ENCODE results near the gene CCDC138. TPM values are rescaled to one million over a fixed set of nuclear protein-coding genes. Genes with fewer than 3 reads are reported as not detected.
A peak's percentile ranks its signal among the peaks of the same experiment; 100 is the strongest.
"Not testable (repeated sequence)": the region's sequence is repeated elsewhere in the genome, so short reads cannot be mapped to it uniquely, and the experiment has no call there.

CCDC138 gene, protein sequence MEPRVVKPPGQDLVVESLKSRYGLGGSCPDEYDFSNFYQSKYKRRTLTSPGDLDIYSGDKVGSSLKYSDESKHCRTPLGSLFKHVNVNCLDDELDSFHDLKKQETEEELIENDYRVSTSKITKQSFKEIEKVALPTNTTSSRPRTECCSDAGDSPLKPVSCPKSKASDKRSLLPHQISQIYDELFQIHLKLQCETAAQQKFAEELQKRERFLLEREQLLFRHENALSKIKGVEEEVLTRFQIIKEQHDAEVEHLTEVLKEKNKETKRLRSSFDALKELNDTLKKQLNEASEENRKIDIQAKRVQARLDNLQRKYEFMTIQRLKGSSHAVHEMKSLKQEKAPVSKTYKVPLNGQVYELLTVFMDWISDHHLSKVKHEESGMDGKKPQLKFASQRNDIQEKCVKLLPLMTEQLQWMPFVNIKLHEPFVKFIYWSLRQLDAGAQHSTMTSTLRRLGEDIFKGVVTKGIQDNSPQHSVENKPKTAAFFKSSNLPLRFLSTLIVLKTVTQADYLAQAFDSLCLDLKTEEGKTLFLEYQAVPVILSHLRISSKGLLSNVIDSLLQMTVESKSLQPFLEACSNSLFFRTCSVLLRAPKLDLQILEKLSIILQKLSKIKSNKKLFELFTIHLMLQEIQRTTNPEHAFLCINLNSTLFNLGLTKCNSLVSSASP
- total RNA-seq: 10 to 100 TPM in 1 of 2 experiments, 1 to 10 TPM in 1; 8.5 to 10.4 TPM
- polyA plus RNA-seq: 1 to 10 TPM; 5.9 to 7.5 (median 6.5) TPM
- 7.4 to 22.0 (median 13.9) reads per million in 6 experiments for total RNA-seq

DNA sequence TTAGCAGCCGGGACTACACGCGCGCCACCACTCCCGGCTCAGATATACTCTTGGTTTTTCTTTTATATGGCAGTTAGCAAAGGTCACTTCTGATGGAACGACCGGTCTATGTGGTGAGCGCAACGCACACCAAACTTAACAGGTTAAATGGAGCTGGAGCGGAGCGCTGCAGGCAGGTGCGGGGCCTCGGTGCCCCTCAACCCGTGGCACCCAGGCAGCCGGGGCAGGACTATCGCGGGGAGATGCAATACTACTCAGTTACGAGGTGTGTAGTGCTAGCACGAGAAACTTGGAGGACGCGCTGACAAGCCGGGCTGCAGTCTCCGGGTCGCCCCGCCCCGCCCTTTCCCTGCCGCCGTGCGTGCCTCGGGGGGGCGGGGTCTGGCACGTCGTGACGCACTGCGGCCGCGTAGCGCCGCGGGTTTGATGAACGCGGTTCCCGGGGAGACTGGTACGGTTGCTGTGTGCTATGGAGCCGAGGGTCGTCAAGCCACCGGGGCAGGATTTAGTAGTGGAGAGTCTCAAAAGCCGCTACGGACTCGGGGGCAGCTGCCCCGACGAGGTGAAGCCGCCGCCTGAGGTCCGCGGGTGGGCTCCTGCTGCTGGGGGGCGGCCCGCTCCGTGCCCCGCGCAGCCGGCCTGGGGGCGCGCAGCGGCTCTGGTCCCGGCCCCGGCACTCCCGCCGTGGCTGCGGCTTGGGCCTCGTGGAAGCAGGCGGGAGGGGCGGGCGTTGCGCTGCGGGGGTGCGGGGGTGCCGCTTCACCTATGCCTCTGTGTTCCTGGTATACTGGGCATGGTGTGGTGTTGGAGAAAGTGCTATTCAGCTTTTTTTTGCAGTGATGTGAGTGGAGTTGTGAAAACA is at the start of gene CCDC138:
Gene CCDC138 (plus strand): TSS at position 418 of the 862 bp plus-strand sequence. CDS start 52 bp downstream, at position 470.
- peak within 1 kb of the TSS; percentile 85 to 99 (median 98) for H3K27ac Mint-ChIP-seq
- ATAC-seq (peak; percentile 93 to 96), DNase-seq (peak; percentile 87 to 94 (median 90))
- no peaks in the 10 kb centered on the region for H3K9me3 Mint-ChIP-seq
- H3K27me3 Mint-ChIP-seq: no peaks in the 10 kb centered on the region
- POLR2A ChIA-PET: interaction anchor here (0.6 kb wide), 1 partner anchor 301 kb away, joined by 3 read pairs; no protein-coding TSS in a partner anchor
- H3K36me3 Mint-ChIP-seq: peaks cover 7 to 35% (median 9%) of the 10 kb centered on the region in 3 donors
- peak within 1 kb of the TSS; percentile 89 to 100 (median 99) for H3K4me3 Mint-ChIP-seq
- H3K4me1 Mint-ChIP-seq: peaks cover 6 to 25% (median 11%) of the 10 kb centered on the region in 4 donors

DNA sequence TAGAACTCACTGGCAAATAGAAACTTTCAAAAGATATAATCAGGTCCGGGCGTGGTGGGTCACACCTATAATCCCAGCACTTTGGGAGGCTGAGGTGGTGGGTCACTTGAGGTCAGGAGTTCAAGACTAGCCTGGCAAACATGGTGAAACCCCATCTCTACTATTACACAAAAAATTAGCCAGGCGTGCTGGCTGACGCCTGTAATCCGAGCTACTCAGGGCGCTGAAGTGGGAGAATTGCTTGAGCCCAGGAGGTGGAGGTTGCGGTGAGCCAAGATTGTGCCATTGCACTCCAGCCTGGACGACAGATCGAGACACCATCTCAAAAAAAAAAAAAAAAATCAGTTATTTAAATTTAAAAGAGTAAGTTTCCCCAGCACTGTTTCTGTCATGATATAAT is 28.6 kb upstream of the CCDC138 start:
- POLR2A ChIA-PET, H3K4me1 Mint-ChIP-seq, ATAC-seq, H3K27me3 Mint-ChIP-seq, H3K27ac Mint-ChIP-seq, H3K4me3 Mint-ChIP-seq, DNase-seq, H3K9me3 Mint-ChIP-seq: not testable (repeated sequence)
- peaks cover 0 to 66% (median 11%) of the 10 kb centered on the region in 3 donors for H3K36me3 Mint-ChIP-seq

DNA sequence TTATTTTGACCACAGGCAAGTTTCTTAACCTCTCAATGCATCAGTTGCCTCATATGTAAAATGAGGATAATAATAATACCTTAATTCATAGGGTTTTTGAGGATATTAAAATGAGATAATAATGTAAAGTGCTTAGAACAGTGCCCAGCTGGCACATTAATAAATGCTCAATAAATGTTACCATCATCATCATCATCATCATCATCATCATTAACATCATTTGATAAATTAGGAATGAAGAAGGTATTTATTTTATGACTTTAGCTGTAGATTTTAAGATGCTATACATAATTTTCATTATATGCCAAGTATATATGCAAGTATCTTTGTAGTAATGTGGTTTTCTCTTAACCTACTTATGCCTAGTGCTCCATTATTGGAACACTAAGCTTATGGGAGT is 24.0 kb upstream of the CCDC138 start:
- peaks cover 7 to 68% (median 26%) of the 10 kb centered on the region in 3 donors for H3K36me3 Mint-ChIP-seq

DNA sequence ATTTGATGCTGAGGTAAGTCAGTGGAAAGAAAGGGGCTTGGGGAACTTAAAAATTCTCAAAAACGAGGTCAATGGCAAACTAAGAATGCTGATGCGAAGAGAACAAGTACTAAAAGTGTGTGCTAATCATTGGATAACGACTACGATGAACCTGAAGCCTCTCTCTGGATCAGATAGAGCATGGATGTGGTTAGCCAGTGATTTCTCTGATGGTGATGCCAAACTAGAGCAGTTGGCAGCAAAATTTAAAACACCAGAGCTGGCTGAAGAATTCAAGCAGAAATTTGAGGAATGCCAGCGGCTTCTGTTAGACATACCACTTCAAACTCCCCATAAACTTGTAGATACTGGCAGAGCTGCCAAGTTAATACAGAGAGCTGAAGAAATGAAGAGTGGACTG is 19.9 kb upstream of the CCDC138 start:
- POLR2A ChIA-PET, H3K9me3 Mint-ChIP-seq, ATAC-seq, DNase-seq, H3K27me3 Mint-ChIP-seq, H3K4me3 Mint-ChIP-seq: not testable (repeated sequence)
- peaks cover 2 to 11% (median 4%) of the 10 kb centered on the region in 4 donors for H3K4me1 Mint-ChIP-seq
- H3K27ac Mint-ChIP-seq: peak overlapping the region in 1 of 10 donors; percentile 25
- peaks cover 7 to 66% (median 31%) of the 10 kb centered on the region in 3 donors for H3K36me3 Mint-ChIP-seq

More for the DNA sequence above, 24.0 kb upstream of the CCDC138 start:
- DNase-seq, ATAC-seq, H3K4me3 Mint-ChIP-seq, H3K27ac Mint-ChIP-seq, POLR2A ChIA-PET, H3K9me3 Mint-ChIP-seq, H3K27me3 Mint-ChIP-seq, H3K4me1 Mint-ChIP-seq: not testable (repeated sequence)

DNA sequence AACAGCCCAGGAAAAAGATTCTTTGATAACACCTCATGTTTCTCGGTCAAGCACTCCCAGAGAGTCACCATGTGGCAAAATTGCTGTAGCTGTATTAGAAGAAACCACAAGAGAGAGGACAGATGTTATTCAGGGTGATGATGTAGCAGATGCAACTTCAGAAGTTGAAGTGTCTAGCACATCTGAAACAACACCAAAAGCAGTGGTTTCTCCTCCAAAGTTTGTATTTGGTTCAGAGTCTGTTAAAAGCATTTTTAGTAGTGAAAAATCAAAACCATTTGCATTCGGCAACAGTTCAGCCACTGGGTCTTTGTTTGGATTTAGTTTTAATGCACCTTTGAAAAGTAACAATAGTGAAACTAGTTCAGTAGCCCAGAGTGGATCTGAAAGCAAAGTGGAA is 18.7 kb upstream of the CCDC138 start:
- H3K4me3 Mint-ChIP-seq, DNase-seq, POLR2A ChIA-PET, H3K9me3 Mint-ChIP-seq, H3K27me3 Mint-ChIP-seq, ATAC-seq: not testable (repeated sequence)
- Mint-ChIP-seq H3K36me3 (peaks cover 12 to 74% (median 39%) of the 10 kb centered on the region in 3 donors), H3K4me1 (peaks cover 2 to 11% (median 4%) of the 10 kb centered on the region in 4 donors), H3K27ac (peak overlapping the region in 3 of 10 donors; percentile 16 to 77 (median 26))

DNA sequence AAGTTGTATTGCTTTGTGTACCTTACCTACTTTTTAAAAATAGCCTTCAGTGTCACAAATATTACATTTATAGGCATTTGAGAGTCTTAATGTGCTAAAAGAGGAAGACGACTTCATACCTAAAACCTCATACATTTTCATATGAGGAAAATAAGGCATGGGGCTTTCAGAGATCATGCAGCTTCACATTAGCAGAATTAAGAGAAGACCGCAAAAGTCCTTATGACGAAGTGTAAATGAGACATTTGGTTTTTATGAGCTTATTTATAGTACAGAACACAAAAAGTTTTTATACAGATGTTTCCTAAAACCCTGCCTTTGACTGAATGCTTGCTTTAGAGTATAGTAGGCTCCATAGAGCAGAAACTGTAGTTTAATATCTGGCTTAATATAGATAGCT is 10.1 kb upstream of the CCDC138 start:
- DNase-seq (no peak), ATAC-seq (no peak)
- H3K4me3 Mint-ChIP-seq: no peak overlapping the region
- H3K9me3 Mint-ChIP-seq: no peaks in the 10 kb centered on the region
- no peaks in the 10 kb centered on the region for H3K27me3 Mint-ChIP-seq
- peaks cover 0 to 5% (median 0%) of the 10 kb centered on the region in 4 donors for H3K4me1 Mint-ChIP-seq
- peak overlapping the region in 5 of 10 donors; percentile 47 to 85 (median 59) for H3K27ac Mint-ChIP-seq
- H3K36me3 Mint-ChIP-seq: peaks cover 5 to 90% (median 30%) of the 10 kb centered on the region in 3 donors
- POLR2A ChIA-PET: no interaction called here

DNA sequence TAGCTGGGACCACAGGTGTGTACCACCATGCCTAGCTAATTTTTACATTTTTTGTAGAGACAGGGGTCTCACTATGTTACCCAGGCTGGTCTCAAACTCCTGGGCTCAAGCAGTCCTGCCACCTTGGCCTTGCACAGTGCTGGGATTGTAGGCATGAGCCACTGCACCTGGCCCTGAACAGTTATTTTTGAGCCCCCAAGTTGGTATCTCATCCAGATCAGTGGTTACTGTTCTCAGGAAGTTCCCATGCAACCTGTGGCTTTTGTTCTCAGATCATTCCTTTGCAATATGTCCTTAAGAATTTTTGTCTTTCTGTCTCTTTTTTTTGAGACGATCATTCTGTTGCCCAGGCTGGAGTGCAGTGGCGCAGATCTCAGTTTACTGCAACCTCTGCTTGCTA is 7.7 kb upstream of the CCDC138 start:
- peaks cover 0 to 5% (median 0%) of the 10 kb centered on the region in 4 donors for H3K4me1 Mint-ChIP-seq
- DNase-seq (no peak), ATAC-seq (no peak)
- peaks cover 7 to 86% (median 23%) of the 10 kb centered on the region in 3 donors for H3K36me3 Mint-ChIP-seq
- POLR2A ChIA-PET: no interaction called here
- peak overlapping the region in 5 of 10 donors; percentile 8 to 79 (median 62) for H3K27ac Mint-ChIP-seq
- no peaks in the 10 kb centered on the region for H3K9me3 Mint-ChIP-seq
- no peaks in the 10 kb centered on the region for H3K27me3 Mint-ChIP-seq
- H3K4me3 Mint-ChIP-seq: no peak overlapping the region

DNA sequence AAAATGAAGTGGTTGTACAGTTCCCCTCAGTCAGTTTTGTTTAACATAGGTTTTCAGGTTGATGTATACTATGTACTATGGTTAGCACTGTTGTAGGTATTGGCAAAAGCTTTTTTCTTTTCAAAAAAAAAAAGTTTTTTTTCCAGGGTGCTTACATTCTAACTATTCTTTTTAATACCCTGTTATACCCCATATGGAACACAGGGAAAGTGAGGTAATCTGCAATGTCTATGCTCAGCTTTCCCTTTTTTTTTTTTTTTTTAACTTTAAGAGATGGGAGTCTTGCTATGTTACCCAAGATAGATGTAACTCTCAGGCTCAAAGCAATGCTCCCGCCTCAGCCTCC is 590 bp upstream of the CCDC138 start:
- peak overlapping the region; percentile 85 to 99 (median 98) for H3K27ac Mint-ChIP-seq
- H3K9me3 Mint-ChIP-seq: no peaks in the 10 kb centered on the region
- peaks cover 7 to 35% (median 9%) of the 10 kb centered on the region in 3 donors for H3K36me3 Mint-ChIP-seq
- peaks cover 6 to 25% (median 11%) of the 10 kb centered on the region in 4 donors for H3K4me1 Mint-ChIP-seq
- peak overlapping the region; percentile 89 to 100 (median 99) for H3K4me3 Mint-ChIP-seq
- POLR2A ChIA-PET: interaction anchor here (0.6 kb wide), 1 partner anchor 301 kb away, joined by 3 read pairs; no protein-coding TSS in a partner anchor
- no peak for DNase-seq
- H3K27me3 Mint-ChIP-seq: no peaks in the 10 kb centered on the region
- ATAC-seq: no peak

DNA sequence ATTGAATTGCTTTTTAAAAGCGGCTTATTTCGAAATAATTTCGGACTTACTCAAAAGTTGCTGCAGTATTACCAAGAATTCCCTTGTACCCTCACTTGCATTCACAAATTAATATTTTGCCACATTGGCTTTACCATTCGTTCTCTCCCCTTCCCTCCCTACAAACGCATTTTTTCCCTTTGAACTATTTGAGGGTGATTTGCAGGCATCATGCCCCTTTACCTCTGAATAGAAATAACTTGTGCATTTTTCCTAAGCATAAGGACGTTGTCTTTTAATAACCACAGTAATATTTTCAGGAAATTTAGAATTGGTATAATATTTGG is 608 bp downstream of the CCDC138 start:
- Mint-ChIP-seq H3K9me3 (no peaks in the 10 kb centered on the region), H3K27me3 (no peaks in the 10 kb centered on the region), H3K36me3 (peaks cover 4 to 34% (median 8%) of the 10 kb centered on the region in 3 donors), H3K4me1 (peaks cover 6 to 25% (median 11%) of the 10 kb centered on the region in 4 donors), H3K27ac (peak overlapping the region; percentile 74 to 99 (median 82)), H3K4me3 (peak overlapping the region; percentile 77 to 95 (median 88))
- DNase-seq (no peak), ATAC-seq (no peak)
- POLR2A ChIA-PET: no interaction called here

DNA sequence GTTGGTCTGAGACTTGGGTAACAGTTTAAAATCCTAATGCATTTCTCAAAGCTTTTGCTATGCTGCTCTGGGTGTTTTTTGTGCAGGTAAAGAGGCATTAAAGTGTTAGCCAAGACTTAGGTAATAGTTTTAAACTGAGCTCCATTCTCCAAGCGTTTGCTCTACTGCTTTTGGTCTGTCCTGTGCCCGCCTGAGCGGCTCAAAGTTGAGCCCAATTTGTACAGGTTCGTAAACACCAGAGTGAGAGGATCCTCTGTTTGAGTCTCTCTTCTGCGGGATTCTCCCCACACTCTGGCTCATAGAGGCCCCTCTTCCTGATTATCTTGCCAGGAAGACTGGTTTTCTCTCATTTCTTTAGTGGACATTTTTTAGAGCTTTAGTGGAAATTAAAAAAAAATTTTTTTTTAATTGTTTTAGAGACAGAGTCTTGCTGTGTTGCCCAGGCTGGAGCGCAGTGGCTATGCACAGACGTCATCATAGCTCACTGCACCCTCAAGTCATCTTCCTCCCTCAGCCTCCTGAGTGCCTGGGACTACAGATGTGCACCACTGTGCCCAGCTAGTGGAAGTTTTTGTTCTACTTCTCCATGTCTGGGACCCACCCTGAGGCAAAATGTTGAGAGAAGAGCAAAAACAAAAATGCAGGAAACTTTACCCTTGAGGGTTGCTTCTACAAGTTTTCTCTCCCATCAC is 16.6 kb downstream of the CCDC138 start:
- no peak for DNase-seq
- no peak overlapping the region for H3K27ac Mint-ChIP-seq
- peaks cover 6 to 61% (median 37%) of the 10 kb centered on the region in 3 donors for H3K36me3 Mint-ChIP-seq
- POLR2A ChIA-PET: no interaction called here
- no peaks in the 10 kb centered on the region for H3K27me3 Mint-ChIP-seq
- H3K4me3 Mint-ChIP-seq: no peak overlapping the region
- H3K4me1 Mint-ChIP-seq: no peaks in the 10 kb centered on the region
- ATAC-seq: no peak
- peaks cover 0 to 1% (median 0%) of the 10 kb centered on the region in 9 donors for H3K9me3 Mint-ChIP-seq

DNA sequence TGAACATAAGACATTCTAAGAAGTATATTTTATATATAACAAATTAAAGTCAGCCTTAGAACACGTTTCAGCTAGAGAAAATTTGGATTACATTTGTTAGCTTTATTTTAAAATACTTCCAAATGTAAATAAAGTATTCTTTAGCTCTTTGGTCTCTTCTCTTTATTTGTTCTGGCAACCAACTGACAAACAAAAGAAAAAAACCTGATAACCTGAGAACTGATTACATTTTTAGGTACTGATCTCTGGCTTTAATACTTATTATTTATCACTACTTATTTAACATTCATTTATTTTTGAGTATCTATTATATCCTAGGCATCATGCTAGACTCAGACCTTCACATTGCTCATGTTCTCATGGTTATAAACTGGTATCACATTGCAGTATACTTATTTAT is 18.5 kb downstream of the CCDC138 start:
- peaks cover 0 to 3% (median 0%) of the 10 kb centered on the region in 4 donors for H3K4me1 Mint-ChIP-seq
- POLR2A ChIA-PET: no interaction called here
- peak overlapping the region in 1 of 10 donors; percentile 45 for H3K27ac Mint-ChIP-seq
- peaks cover 5 to 19% (median 14%) of the 10 kb centered on the region in 9 donors for H3K9me3 Mint-ChIP-seq
- no peak for DNase-seq
- peaks cover 20 to 62% (median 47%) of the 10 kb centered on the region in 3 donors for H3K36me3 Mint-ChIP-seq
- no peak for ATAC-seq
- no peak overlapping the region for H3K4me3 Mint-ChIP-seq
- H3K27me3 Mint-ChIP-seq: no peaks in the 10 kb centered on the region

DNA sequence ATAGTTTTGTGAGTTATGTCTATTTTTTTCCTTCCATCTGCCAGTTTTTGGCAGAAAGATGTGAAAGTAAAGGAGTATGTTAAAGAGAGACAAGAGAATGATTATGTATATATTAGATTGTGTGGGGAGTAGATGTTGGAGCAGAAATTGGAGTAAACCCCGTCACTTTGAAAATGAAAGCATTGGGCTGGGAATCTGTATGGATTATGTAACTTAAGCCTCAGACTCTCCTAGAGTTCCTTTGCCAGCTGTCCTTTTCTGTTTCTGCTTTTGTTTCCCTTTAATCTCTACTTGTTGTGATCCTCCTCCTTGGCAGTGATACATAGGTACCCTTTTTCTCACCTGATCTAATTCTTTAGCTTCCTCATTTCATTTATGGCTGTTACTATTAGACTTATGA is 19.2 kb downstream of the CCDC138 start:
- peaks cover 0 to 4% (median 2%) of the 10 kb centered on the region in 4 donors for H3K4me1 Mint-ChIP-seq
- POLR2A ChIA-PET: no interaction called here
- peaks cover 28 to 65% (median 55%) of the 10 kb centered on the region in 3 donors for H3K36me3 Mint-ChIP-seq
- DNase-seq (no peak), ATAC-seq (no peak)
- peaks cover 6 to 27% (median 16%) of the 10 kb centered on the region in 9 donors for H3K9me3 Mint-ChIP-seq
- H3K27ac Mint-ChIP-seq: no peak overlapping the region
- no peak overlapping the region for H3K4me3 Mint-ChIP-seq
- H3K27me3 Mint-ChIP-seq: no peaks in the 10 kb centered on the region

All from naive thymus-derived CD8-positive, alpha-beta T cell (primary cell).